Stimulated activated CD4-positive, alpha-beta T cell treated with anti-CD3 and anti-CD28 coated beads, Interleukin-2, amount 100 ng/mL, for 48 hours (primary cell): ENCODE results near the gene PPP1R13B.

Experiments used
- DNase-seq, 2 donors: peaks; one replicate each; pipeline ENCODE4 v3.0.0-alpha.2; 2020

PPP1R13B gene

GRCh38 chr14:103770902-103771301 is 76.5 kb downstream of the PPP1R13B start:
- no peak for DNase-seq

DNA sequence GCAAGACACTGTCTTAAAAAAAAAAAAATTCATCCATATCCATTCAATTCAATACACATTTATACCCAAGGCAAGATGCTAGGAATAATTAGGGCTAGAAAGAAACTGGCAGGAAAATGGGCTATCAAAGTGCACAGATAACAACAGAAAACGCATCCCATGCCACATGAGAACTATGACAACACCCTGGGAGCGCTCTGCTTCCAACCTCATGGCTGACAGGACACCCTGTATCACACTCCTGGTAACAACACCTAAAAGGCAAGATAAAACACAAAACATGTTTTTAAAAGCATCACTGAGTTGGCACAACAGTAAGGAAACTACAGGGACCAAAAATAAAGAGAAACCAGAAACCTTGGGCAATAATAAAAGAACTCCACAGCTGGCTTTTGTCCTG is 76.9 kb downstream of the PPP1R13B start:
- DNase-seq, result no peak

- no peak for DNase-seq
These were observed 80.0 kb downstream of the PPP1R13B start for GRCh38 chr14:103767336-103767894.

GRCh38 chr14:103765526-103765925 is 81.8 kb downstream of the PPP1R13B start:
- no peak for DNase-seq

- DNase-seq, result no peak
These were observed 83.5 kb downstream of the PPP1R13B start for GRCh38 chr14:103763730-103764488.

GRCh38 chr14:103762541-103762940 is 84.8 kb downstream of the PPP1R13B start:
- no peak for DNase-seq

DNA sequence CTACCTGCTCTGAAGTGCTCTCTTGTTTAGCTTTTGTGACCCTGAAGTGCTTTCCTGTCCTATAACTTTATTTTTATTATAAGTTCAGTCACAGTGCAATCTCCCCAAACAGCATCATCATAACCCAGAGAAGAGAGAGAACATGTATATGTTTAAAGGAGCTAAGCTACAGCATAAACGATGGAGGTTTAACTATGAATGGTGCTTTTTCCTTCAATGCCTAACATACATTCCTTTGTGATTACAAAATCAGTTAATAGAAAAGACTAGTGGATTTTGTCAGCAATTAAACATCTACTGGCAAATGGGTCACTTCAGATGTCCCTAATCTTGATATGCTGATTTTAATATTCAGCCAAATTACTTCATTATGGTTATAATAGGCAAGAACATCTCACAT is 85.3 kb downstream of the PPP1R13B start:
- no peak for DNase-seq

DNA sequence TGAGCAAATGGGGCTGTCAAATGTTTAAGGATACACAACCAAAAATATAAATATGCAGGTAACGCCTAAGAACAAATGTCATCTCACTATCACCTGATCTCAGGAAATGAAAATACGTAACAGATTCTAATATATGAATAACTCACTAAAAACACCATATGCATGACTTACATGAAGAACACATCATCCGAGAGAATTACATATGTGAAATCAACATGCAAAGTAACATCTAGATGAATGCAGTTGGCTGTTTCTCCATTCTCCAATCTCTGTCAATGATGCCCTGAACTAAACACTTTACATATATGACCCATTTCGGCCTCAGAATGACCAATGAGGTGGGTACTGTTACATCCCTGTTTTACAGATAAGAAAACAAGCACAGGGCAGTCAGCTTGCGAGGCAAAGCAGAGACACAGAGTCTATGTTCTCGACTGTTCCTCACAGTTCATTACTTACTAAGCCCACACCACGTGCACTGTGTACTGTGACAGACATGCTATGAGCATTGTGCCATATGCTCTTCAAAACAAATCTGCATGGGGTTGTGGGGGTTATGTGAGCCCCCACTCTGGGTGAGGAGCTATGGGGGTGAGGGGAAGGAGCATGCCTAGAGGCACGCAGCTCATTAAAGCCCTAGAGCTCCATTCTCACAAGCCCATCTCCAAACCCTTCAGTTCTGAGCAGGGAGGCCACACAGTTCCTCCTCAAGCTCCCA is 89.2 kb downstream of the PPP1R13B start:
- no peak for DNase-seq

DNA sequence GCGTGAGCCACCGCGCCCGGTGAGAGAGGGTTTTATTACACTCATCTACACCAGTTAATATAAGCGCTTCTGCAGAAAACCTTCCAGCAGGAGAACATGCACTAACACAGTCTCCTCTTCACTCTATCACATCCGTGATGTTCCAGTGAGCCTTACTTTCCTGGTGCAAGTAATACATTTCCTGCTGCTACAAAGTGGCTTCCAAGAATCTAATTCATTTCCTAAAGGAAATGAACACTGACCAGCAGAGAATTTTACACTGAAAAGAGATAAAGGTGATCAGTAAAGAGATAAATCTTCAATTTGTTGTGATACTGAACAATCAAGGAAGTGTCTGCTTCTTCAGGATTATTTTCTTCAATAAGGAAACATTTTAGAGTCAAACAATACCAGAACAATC is 92.3 kb downstream of the PPP1R13B start:
- no peak for DNase-seq

DNA sequence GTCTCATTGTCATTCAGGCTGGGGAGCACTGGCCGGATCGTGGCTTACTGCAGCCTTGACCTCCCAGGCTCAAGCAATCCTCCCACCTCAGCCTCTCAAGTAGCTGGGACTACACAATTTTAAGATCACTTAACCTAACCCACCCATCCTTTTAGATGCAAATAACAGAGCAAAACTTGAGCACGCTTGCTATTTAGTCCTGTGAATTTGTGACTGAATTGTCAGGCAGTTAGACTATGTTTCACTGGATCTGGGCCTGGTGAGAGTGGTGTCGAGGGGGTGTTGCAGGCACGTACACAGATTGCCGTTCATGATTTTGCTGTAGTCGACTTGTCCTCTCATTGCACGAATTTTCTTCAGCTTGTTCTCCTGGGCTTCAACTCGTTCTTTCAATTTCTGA is 93.6 kb downstream of the PPP1R13B start:
- DNase-seq, result no peak

- DNase-seq, result no peak
These were observed 97.5 kb downstream of the PPP1R13B start for GRCh38 chr14:103749860-103750259.

GRCh38 chr14:103749452-103749851 is 97.9 kb downstream of the PPP1R13B start:
- DNase-seq, result no peak

DNA sequence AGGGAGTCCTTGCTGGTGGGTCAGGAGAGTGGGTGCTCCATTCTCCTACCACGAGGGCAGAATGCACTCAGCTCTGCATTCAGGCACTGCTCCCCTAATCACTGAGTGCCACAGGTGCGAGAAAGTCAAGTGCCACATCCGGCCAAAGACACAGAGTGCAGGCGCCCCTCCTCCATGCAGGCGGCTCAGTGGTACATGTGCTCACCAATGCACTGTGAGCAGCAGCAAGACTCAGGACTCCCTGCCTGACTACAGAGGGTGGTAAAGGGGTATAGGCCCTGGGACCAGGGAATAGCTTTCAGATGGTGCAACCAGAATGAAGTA is 98.9 kb downstream of the PPP1R13B start:
- DNase-seq, result peak in 1 of 2 donors; percentile 20

DNA sequence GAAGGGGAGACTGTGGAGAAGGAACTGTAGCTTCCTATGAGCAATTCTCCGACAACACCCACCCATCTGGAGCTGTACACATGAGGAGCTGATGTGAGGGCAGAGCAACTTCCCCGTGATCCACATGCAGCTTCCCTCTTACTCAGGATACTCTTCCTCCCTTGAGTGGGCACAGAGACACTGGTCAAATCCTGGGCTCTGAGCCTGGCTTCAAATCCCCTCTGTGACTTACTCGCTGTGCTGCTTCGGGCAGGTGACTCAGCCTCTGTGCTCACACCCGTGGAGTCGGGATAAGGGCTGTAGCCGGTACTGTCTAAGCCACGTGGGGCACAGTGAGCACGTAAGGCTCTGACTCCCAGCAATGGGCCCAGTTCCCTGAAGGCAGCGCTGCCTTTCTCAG is 100.7 kb downstream of the PPP1R13B start:
- DNase-seq, result no peak

GRCh38 chr14:103745424-103745823 is 102.0 kb downstream of the PPP1R13B start:
- DNase-seq, result no peak

DNA sequence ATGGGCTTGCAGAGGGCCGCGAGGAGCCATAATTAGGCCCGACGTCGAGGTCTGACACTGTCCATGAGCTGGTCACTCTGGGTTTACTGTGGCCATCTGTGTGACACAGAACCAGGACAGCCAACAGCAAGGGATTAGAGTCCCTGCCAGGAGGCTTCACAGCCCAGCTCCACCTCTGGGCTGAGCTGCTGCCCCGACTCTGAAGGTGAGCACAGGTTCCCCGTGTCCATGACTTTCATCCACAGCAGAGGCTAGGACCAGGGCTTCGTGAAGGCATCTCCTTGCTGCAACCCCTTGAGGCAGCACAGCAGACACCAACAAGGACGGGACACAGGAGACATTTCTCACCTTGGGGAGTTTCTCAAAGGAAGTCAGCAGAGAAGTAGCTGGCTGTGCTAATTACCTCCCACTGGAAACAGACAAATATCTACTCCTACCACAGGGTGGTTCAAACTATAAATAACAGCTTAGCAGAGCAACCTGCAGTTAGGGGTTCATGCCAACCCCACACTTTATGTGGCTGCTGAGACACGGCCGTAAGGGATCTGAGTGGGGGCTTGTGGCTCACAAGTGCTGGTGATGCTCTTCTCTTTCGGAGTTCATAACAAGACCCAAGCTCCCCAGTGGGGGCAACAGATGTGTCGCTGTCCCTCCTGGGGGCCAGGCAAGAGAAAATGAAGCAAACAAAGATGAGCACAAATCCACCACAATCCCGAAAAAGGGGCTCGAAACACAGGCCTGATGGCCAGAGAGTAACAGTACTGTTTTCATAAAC is 102.6 kb downstream of the PPP1R13B start:
- no peak for DNase-seq

DNA sequence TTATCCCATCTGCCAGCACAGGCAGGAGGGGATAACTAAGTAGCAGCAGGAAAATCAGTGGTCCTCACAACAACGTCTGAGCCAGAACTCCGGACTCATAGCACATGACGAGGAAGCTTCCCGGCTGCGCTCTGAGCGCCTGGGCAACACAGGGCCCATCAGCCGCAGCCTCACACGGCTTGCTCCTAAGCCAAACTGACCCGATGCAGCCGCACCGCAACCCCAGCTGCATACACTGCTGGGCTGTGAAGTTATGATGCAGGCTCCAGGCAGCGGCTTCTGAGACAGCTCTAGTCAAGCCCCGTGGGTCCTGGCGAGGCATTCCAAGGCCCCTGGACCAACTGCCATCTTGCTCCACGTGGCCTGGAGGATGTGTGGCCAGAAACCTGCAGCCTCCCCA is 103.7 kb downstream of the PPP1R13B start:
- no peak for DNase-seq

- no peak for DNase-seq
These were observed 104.7 kb downstream of the PPP1R13B start for GRCh38 chr14:103742499-103743255.

GRCh38 chr14:103741876-103742275 is 105.5 kb downstream of the PPP1R13B start:
- DNase-seq, result no peak

DNA sequence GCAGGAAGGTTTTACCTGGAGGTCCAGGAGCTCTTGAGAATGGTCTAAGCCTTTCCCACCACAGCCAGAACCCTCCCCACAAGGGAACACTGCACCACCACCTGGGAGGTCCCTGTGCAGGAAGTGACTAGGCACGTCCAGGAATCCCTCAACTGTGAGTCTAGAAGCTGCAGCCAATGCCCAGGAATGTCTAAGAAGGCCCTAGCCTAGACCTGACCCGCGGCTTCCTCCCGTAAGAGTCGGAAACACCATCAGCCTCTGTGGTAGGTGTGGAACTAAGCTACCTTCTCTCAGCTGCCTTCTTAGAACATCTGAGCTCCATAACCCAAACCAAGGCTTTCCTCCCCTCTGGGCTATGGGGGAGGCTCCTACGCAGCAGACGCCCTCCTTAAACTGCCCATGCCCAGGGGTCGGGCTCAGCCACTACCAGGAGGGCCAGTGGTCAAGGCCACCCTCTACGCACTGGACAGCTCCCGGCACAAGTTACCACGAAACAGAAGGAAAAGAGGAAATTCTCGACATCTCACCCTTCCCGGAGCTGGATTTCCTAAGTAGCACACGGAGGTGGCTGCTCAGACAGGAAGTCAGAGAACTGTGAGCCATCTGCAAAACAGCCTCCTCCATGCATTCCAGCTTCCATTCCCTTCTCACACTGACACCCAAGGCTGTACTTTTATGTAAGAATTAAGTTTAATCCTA is 106.2 kb downstream of the PPP1R13B start:
- no peak for DNase-seq

- DNase-seq, result no peak
These were observed 107.4 kb downstream of the PPP1R13B start for GRCh38 chr14:103739793-103740501.

- no peak for DNase-seq
These were observed 107.9 kb downstream of the PPP1R13B start for GRCh38 chr14:103739466-103739792.
